Measurements from ENCODE around the gene BORA. TPM values are rescaled to one million over a fixed set of nuclear protein-coding genes. Genes with fewer than 3 reads are reported as not detected.
A peak's percentile ranks its signal among the peaks of the same experiment; 100 is the strongest.
"Not testable (repeated sequence)": the region's sequence is repeated elsewhere in the genome, so short reads cannot be mapped to it uniquely, and the experiment has no call there.

The BORA gene
- total RNA-seq, 1 donor from 2014 or later, result 2.5 TPM

DNA sequence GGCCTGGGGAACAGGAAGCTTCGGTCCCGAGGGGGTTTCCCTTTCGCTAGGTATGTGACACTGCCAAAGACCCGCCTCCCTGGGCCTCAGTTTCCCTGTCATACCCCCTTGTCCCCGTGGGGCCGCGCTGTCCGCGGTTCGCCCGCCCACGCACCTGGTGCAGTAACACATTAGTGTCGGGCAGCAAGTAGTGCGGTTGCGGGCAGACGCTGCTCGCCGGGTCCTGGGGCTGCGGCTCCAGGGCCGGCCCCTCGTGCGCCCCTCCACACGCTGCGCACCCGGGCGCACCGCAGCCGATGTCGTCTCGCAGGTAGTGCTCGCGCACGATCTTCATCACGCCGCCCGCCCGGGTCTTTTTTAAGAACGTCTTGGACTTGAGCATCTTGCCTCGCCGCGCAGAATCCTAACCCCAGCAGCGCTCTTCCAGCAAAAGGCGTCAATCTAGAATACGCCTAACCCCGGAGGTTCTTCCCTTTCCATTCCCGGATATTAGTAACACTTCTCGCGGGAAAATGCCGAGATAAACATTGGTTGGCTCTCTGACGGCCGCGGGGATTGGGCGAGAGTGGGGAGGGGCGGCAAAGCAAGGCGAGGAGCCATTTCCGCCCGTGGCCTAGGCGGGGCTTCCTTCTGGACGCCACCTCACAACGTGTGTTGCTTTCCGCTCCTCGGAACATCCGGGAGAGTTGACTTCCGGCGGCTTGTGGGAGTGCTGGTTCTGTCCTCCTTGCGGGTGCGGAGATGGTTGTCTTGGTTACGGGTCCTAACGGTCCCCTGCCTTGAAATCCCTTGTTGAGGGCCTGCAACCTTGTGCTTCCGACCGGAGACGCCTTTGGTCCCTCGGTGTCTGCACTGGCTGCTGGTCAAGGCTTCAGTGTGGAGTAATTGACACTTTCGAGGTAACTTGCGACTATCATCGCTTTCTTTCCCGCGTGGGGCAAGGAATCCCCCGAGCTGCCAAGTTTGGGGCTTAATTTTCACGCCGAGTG lies 54.0 kb downstream of the BORA start, which contains the start of the genes DIS3 and PIBF1:
Gene DIS3, minus strand, starts transcription at position 450 of the 989 bp plus-strand sequence. Its CDS starts 68 bp downstream, at position 382.
Gene PIBF1, plus strand, starts transcription at position 683 of the 989 bp plus-strand sequence. CDS start 1,337 bp downstream, outside the sequence.
- peak within 1 kb of the TSS; percentile 99 for H3K4me3 Mint-ChIP-seq (ENCODE audit: unreplicated experiment)
- DNase-seq, result peak; percentile 98
- H3K9me3 Mint-ChIP-seq (ENCODE audit: unreplicated experiment), result peaks cover 7% of the 10 kb centered on the region
- no peaks in the 10 kb centered on the region for H3K36me3 Mint-ChIP-seq (ENCODE audit: unreplicated experiment)
- H3K4me1 Mint-ChIP-seq (ENCODE audit: low read depth, unreplicated experiment), result peaks cover 14% of the 10 kb centered on the region
- peak within 1 kb of the TSS; percentile 91 for H3K27ac Mint-ChIP-seq (ENCODE audit: unreplicated experiment)
- H3K27me3 Mint-ChIP-seq (ENCODE audit: unreplicated experiment), result peaks cover 2% of the 10 kb centered on the region
- TF ChIP-seq, protein P1, sequence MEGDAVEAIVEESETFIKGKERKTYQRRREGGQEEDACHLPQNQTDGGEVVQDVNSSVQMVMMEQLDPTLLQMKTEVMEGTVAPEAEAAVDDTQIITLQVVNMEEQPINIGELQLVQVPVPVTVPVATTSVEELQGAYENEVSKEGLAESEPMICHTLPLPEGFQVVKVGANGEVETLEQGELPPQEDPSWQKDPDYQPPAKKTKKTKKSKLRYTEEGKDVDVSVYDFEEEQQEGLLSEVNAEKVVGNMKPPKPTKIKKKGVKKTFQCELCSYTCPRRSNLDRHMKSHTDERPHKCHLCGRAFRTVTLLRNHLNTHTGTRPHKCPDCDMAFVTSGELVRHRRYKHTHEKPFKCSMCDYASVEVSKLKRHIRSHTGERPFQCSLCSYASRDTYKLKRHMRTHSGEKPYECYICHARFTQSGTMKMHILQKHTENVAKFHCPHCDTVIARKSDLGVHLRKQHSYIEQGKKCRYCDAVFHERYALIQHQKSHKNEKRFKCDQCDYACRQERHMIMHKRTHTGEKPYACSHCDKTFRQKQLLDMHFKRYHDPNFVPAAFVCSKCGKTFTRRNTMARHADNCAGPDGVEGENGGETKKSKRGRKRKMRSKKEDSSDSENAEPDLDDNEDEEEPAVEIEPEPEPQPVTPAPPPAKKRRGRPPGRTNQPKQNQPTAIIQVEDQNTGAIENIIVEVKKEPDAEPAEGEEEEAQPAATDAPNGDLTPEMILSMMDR (IDR thresholded peaks at IDR 0.05; ENCODE audit: partially characterized antibody, unreplicated experiment), result no peak

DNA sequence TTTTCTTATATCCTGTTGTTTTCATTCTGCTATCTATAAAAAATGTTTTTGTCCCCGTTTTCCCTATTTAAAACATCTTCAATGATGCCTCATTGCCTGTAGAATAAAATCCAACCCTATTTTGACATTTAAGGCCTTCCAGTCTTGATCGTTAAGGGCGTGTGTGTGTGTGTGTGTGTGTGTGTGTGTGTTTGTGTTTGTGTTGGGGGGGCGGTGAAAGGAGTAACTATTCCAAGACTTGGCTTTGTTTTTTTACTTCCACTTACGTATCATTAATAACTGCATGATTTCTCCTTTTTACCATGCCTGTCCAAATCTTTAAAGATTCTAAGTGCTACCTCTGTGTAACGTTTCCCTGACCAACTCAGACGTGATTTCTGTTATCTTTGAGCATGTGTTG lies 55.0 kb downstream of the BORA start:
- no peaks in the 10 kb centered on the region for H3K36me3 Mint-ChIP-seq (ENCODE audit: unreplicated experiment)
- H3K9me3 Mint-ChIP-seq (ENCODE audit: unreplicated experiment), result peaks cover 7% of the 10 kb centered on the region
- peak overlapping the region; percentile 99 for H3K4me3 Mint-ChIP-seq (ENCODE audit: unreplicated experiment)
- TF ChIP-seq, protein P1 (IDR thresholded peaks at IDR 0.05; ENCODE audit: partially characterized antibody, unreplicated experiment), result no peak
- peak overlapping the region; percentile 87 for H3K27ac Mint-ChIP-seq (ENCODE audit: unreplicated experiment)
- peaks cover 2% of the 10 kb centered on the region for H3K27me3 Mint-ChIP-seq (ENCODE audit: unreplicated experiment)
- H3K4me1 Mint-ChIP-seq (ENCODE audit: low read depth, unreplicated experiment), result peaks cover 14% of the 10 kb centered on the region
- DNase-seq, result no peak

DNA sequence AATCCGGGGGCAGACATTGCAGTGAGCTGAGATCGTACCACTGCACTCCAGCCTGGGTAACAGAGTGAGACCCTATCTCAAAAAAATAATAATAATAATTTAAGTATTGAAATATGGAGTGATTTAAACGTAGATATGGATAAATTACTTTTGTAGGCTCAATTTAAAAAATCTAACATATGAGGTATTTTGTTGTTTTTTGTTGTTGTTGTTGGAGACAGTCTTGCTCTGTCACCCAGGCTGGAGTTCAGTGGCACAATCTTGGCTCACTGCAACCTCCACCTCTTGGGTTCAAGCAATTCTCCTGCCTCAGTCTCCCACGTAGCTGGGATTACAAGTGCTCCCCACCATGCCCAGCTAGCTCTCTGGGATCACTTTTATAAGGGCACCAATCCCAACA lies 57.0 kb downstream of the BORA start:
- not testable (repeated sequence) for H3K4me3 Mint-ChIP-seq (ENCODE audit: unreplicated experiment); H3K27me3 Mint-ChIP-seq (ENCODE audit: unreplicated experiment); H3K36me3 Mint-ChIP-seq (ENCODE audit: unreplicated experiment); H3K9me3 Mint-ChIP-seq (ENCODE audit: unreplicated experiment); H3K27ac Mint-ChIP-seq (ENCODE audit: unreplicated experiment); DNase-seq
- peaks cover 14% of the 10 kb centered on the region for H3K4me1 Mint-ChIP-seq (ENCODE audit: low read depth, unreplicated experiment)

DNA sequence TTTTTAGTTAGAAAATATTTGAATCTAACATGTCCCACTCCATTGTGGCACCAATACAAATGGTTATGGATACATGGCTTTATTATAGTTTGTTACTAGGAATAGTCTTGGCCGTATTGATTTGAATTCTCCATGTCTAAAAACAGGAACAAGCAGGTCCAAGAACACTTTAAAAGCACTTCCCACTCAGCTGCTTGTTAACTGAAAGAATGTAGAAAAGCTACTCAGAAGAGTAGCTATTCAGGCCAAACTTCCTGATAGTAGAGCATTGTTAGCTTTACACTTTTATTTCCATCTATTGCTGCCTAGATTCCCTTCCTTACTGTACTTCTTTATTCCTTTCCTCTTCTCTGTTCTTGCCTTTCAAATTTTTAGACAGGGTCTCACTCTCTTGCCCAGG lies 61.1 kb downstream of the BORA start:
- H3K27me3 Mint-ChIP-seq (ENCODE audit: unreplicated experiment), result no peaks in the 10 kb centered on the region
- H3K4me3 Mint-ChIP-seq (ENCODE audit: unreplicated experiment), result no peak overlapping the region
- peaks cover 4% of the 10 kb centered on the region for H3K36me3 Mint-ChIP-seq (ENCODE audit: unreplicated experiment)
- DNase-seq, result no peak
- H3K9me3 Mint-ChIP-seq (ENCODE audit: unreplicated experiment), result no peaks in the 10 kb centered on the region
- TF ChIP-seq, protein P1 (IDR thresholded peaks at IDR 0.05; ENCODE audit: partially characterized antibody, unreplicated experiment), result no peak
- no peak overlapping the region for H3K27ac Mint-ChIP-seq (ENCODE audit: unreplicated experiment)
- H3K4me1 Mint-ChIP-seq (ENCODE audit: low read depth, unreplicated experiment), result peaks cover under 1% of the 10 kb centered on the region

DNA sequence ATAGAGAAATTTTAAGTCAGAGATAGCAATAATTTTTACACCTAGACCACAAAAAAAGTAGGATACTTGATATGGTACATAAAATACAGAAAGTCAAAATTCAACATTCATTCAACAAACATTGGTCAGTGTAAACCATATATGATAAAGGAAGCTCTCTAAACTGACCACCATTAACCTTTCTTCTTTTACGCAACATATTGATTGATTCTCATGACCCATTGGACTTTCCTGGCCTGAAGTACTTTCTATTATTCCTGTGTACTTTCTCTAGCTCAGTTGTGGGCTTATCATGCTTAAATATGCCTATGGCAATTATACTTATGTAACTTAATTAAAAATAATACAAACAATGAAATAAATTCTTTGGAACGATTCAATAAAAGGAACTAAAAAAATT lies 64.9 kb downstream of the BORA start:
- peaks cover 12% of the 10 kb centered on the region for H3K36me3 Mint-ChIP-seq (ENCODE audit: unreplicated experiment)
- no peak overlapping the region for H3K4me3 Mint-ChIP-seq (ENCODE audit: unreplicated experiment)
- no peaks in the 10 kb centered on the region for H3K4me1 Mint-ChIP-seq (ENCODE audit: low read depth, unreplicated experiment)
- TF ChIP-seq, protein P1 (IDR thresholded peaks at IDR 0.05; ENCODE audit: partially characterized antibody, unreplicated experiment), result no peak
- no peak for DNase-seq
- no peak overlapping the region for H3K27ac Mint-ChIP-seq (ENCODE audit: unreplicated experiment)
- H3K9me3 Mint-ChIP-seq (ENCODE audit: unreplicated experiment), result no peaks in the 10 kb centered on the region
- no peaks in the 10 kb centered on the region for H3K27me3 Mint-ChIP-seq (ENCODE audit: unreplicated experiment)

Measured in glutamatergic neuron (in vitro differentiated cells).